OCI-LY1 (cell line): Measurements from ENCODE around the gene IFT88.

Source experiments
- H2AFZ ChIP-seq: fragments of 200-600 bp; sonication (generic), shearing (Covaris generic); 2 replicates; pipeline ENCODE4 v1.6.0; 2014; ENCODE audit warnings: antibody characterized with exemption, mild to moderate bottlenecking, low read length
- H3F3A ChIP-seq: fragments of 200-600 bp; sonication (generic), shearing (Covaris generic); 2 replicates; pipeline ENCODE4 v1.6.0; 2014; ENCODE audit warnings: mild to moderate bottlenecking, antibody characterized with exemption, low read length, moderate library complexity; ENCODE audit not compliant: insufficient read depth
- H3K27ac ChIP-seq: fragments of 200-600 bp; sonication (generic); 2 replicates; pipeline ENCODE4 v1.5.1; 2014; ENCODE audit warnings: low read length, mixed run types, mild to moderate bottlenecking, low read depth; ENCODE audit not compliant: poor library complexity, severe bottlenecking
- H3K27me3 ChIP-seq: fragments of 200-600 bp; sonication (generic); 2 replicates; pipeline ENCODE4 v1.6.0; 2014; ENCODE audit warnings: antibody characterized with exemption, mild to moderate bottlenecking, low read length, moderate library complexity; ENCODE audit not compliant: insufficient read depth
- H3K36me3 ChIP-seq: fragments of 200-600 bp; sonication (generic); 2 replicates; pipeline ENCODE4 v1.6.1; 2014; ENCODE audit warnings: mild to moderate bottlenecking, antibody characterized with exemption, low read length, moderate library complexity, mixed read lengths; ENCODE audit not compliant: insufficient read depth
- H3K4me1 ChIP-seq: fragments of 200-600 bp; sonication (generic); 2 replicates; pipeline ENCODE4 v1.5.1; 2014; ENCODE audit warnings: mild to moderate bottlenecking, low read length, moderate library complexity; ENCODE audit not compliant: insufficient read depth, severe bottlenecking
- H3K4me2 ChIP-seq: fragments of 200-600 bp; sonication (generic), shearing (Covaris generic); 2 replicates; pipeline ENCODE4 v1.6.1; 2014; ENCODE audit warnings: low read length
- H3K4me3 ChIP-seq: fragments of 200-600 bp; sonication (generic); 2 replicates; pipeline ENCODE4 v1.5.1; 2014; ENCODE audit warnings: low read length, low read depth, mild to moderate bottlenecking, mixed read lengths; ENCODE audit not compliant: poor library complexity, severe bottlenecking
- H3K79me2 ChIP-seq: fragments of 200-600 bp; shearing (Covaris generic); 2 replicates; pipeline ENCODE4 v1.6.1; 2016; ENCODE audit warnings: mixed run types, low read length, mixed read lengths; ENCODE audit not compliant: insufficient read depth
- H3K9ac ChIP-seq: fragments of 200-600 bp; sonication (generic), shearing (Covaris generic); 2 replicates; pipeline ENCODE4 v1.6.1; 2014; ENCODE audit warnings: mild to moderate bottlenecking, low read length, mixed read lengths
- H3K9me2 ChIP-seq: fragments of 200-600 bp; sonication (generic), shearing (Covaris generic); 2 replicates; pipeline ENCODE4 v1.6.1; 2014; ENCODE audit warnings: low read depth, mild to moderate bottlenecking, low read length, mixed read lengths
- H3K9me3 ChIP-seq: fragments of 200-600 bp; shearing (Covaris generic); 2 replicates; pipeline ENCODE4 v1.6.1; 2014; ENCODE audit warnings: low read length, mixed read lengths
- H4K20me1 ChIP-seq: fragments of 200-600 bp; sonication (generic), shearing (Covaris generic); 2 replicates; pipeline ENCODE4 v1.6.0; 2016; ENCODE audit warnings: mild to moderate bottlenecking, low read length; ENCODE audit not compliant: insufficient read depth
- CTCF ChIP-seq: fragments of 200-600 bp; sonication (generic), shearing (Covaris generic); IDR thresholded peaks from 2 replicates; pipeline ENCODE4 v1.5.1; 2017; ENCODE audit warnings: mild to moderate bottlenecking, antibody characterized with exemption, low read length, moderate library complexity, mixed read lengths
- EZH2 ChIP-seq: fragments of 200-600 bp; sonication (generic), shearing (Covaris generic); IDR thresholded peaks from 2 replicates; pipeline ENCODE4 v1.8.0; 2017; ENCODE audit warnings: borderline replicate concordance, mixed run types, mild to moderate bottlenecking, antibody characterized with exemption, low read length, moderate library complexity, mixed read lengths

Gene IFT88

DNA sequence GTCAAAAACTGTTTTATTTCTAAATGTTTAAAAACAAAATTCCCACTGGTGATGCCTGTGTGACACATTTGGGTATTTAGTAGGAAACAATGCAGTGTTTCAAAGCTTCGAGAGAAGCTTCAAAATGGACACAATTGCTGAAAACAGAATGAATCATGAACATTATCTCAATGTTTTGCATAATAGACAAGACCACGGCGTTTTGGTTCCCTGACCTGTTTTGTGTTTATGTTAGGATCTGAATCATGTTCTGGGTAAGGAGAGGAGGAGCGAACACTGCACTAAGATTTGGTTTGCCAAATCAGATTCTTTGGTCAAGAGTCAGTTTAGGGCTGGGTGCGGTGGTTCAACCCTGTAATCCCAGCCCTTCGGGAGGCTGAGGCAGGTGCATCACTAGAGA is 42.2 kb downstream of the IFT88 start:
- no peaks in the 10 kb centered on the region for H3K9me2 ChIP-seq
- no peaks in the 10 kb centered on the region for H4K20me1 ChIP-seq
- no peaks in the 10 kb centered on the region for H3K79me2 ChIP-seq
- no peaks in the 10 kb centered on the region for H3K4me1 ChIP-seq
- no peak overlapping the region for H2AFZ ChIP-seq
- H3F3A ChIP-seq, result no peaks in the 10 kb centered on the region
- no peak overlapping the region for H3K4me3 ChIP-seq
- no peak overlapping the region for H3K27ac ChIP-seq
- no peak overlapping the region for H3K9ac ChIP-seq
- H3K27me3 ChIP-seq, result no peaks in the 10 kb centered on the region
- no peaks in the 10 kb centered on the region for H3K36me3 ChIP-seq
- H3K9me3 ChIP-seq, result no peaks in the 10 kb centered on the region
- H3K4me2 ChIP-seq, result no peak overlapping the region
- no peak for TF ChIP-seq CTCF
- TF ChIP-seq EZH2, result no peak

DNA sequence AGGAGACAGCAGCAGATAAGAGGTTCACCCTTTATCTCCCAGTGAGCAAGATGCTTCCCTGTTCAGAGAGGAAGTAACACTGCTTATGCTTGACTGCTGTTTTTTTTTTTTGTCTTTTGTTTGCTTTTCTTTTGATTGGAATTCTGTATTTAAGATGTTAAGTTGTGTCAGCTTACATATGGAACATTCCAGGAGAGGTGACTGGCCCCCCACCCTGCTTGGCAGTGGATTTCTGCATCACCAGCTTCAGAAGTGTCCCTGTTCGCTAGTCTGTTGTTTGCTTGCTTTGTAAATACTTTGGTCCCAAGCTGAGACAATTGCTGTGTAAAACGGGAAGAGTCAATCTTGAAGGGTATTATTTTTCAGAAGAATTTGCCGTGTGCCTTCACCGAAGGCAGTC is 43.0 kb downstream of the IFT88 start:
- H3K27ac ChIP-seq, result no peak overlapping the region
- H3F3A ChIP-seq, result no peaks in the 10 kb centered on the region
- H3K79me2 ChIP-seq, result no peaks in the 10 kb centered on the region
- H3K9ac ChIP-seq, result no peak overlapping the region
- no peak for TF ChIP-seq EZH2
- no peak for TF ChIP-seq CTCF
- no peaks in the 10 kb centered on the region for H4K20me1 ChIP-seq
- H3K27me3 ChIP-seq, result no peaks in the 10 kb centered on the region
- no peaks in the 10 kb centered on the region for H3K36me3 ChIP-seq
- H3K4me2 ChIP-seq, result no peak overlapping the region
- H3K9me2 ChIP-seq, result no peaks in the 10 kb centered on the region
- H3K4me3 ChIP-seq, result no peak overlapping the region
- H3K9me3 ChIP-seq, result no peaks in the 10 kb centered on the region
- no peaks in the 10 kb centered on the region for H3K4me1 ChIP-seq
- no peak overlapping the region for H2AFZ ChIP-seq

DNA sequence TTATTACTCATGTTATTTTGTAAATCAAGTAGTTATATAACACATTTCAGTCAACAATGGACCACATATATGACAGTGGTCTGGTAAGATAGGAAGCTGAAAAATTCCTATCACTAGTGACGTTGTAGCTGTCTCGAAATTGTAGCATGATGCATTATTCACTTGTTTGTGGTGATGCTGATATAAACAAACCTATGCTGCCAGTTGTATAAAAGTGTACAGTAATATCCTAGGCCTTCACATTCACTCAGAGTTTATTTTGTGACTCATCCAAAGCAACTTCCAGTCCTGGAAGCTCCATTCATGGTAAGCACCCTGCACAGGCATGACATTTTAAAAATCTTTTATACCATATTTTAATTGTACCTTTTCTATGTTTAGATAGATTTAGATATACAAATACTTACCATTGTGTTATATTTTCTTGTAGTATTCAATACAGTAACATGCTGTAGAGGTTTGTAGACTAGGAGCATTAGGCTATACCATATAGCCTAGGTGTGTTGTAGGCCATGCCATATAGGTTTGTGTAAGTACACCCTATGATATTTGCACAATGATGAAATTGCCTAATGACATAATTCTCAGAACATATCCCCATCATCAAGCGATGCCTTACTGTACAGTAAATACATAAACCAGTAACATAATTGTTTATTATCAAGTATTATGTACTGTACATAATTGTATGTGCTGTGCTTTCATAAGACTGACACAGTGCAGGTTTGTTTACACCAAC is 49.3 kb downstream of the IFT88 start:
- Histone ChIP-seq H3K4me2 (no peak overlapping the region), H3K27ac (no peak overlapping the region), H3K36me3 (no peaks in the 10 kb centered on the region)

More for the DNA sequence above, 49.3 kb downstream of the IFT88 start:
- H2AFZ ChIP-seq, result no peak overlapping the region
- no peak overlapping the region for H3K9ac ChIP-seq
- no peaks in the 10 kb centered on the region for H3K27me3 ChIP-seq
- no peaks in the 10 kb centered on the region for H3K79me2 ChIP-seq
- no peaks in the 10 kb centered on the region for H4K20me1 ChIP-seq
- no peaks in the 10 kb centered on the region for H3K9me3 ChIP-seq
- no peaks in the 10 kb centered on the region for H3K4me1 ChIP-seq
- H3F3A ChIP-seq, result no peaks in the 10 kb centered on the region
- H3K4me3 ChIP-seq, result no peak overlapping the region
- no peaks in the 10 kb centered on the region for H3K9me2 ChIP-seq
- TF ChIP-seq CTCF (no peak), EZH2 (no peak)
